ENCODE measurements around the gene ZACN.
A peak's percentile ranks its signal among the peaks of the same experiment; 100 is the strongest.

The ZACN gene

GRCh38 chr17:76123191-76123499, 44.2 kb downstream of the ZACN start:
- no peak for TF ChIP-seq CTCF (conservative IDR thresholded peaks at IDR 0.05; ENCODE audit: low read length)
- no peak for DNase-seq (ENCODE audit: low read depth)
- no peak overlapping the region for H3K4me3 ChIP-seq (ENCODE audit: low read length)

- H3K4me3 ChIP-seq (ENCODE audit: low read length) = no peak overlapping the region
- TF ChIP-seq CTCF (conservative IDR thresholded peaks at IDR 0.05; ENCODE audit: low read length) = no peak
- no peak for DNase-seq (ENCODE audit: low read depth)
These were observed 45.0 kb downstream of the ZACN start for GRCh38 chr17:76123749-76124581.

- TF ChIP-seq CTCF (conservative IDR thresholded peaks at IDR 0.05; ENCODE audit: low read length) = peak; percentile 33
- no peak for DNase-seq (ENCODE audit: low read depth)
- no peak overlapping the region for H3K4me3 ChIP-seq (ENCODE audit: low read length)
These were observed 45.8 kb downstream of the ZACN start for GRCh38 chr17:76124582-76125390.

GRCh38 chr17:76125391-76125675, 46.4 kb downstream of the ZACN start:
- no peak overlapping the region for H3K4me3 ChIP-seq (ENCODE audit: low read length)
- DNase-seq (ENCODE audit: low read depth) = no peak
- TF ChIP-seq CTCF (conservative IDR thresholded peaks at IDR 0.05; ENCODE audit: low read length) = no peak

GRCh38 chr17:76125922-76126321, 46.9 kb downstream of the ZACN start:
- DNase-seq (ENCODE audit: low read depth) = no peak
- no peak for TF ChIP-seq CTCF (conservative IDR thresholded peaks at IDR 0.05; ENCODE audit: low read length)
- no peak overlapping the region for H3K4me3 ChIP-seq (ENCODE audit: low read length)

GRCh38 chr17:76130473-76130872, 51.5 kb downstream of the ZACN start:
- no peak overlapping the region for H3K4me3 ChIP-seq (ENCODE audit: low read length)
- DNase-seq (ENCODE audit: low read depth) = no peak
- no peak for TF ChIP-seq CTCF (conservative IDR thresholded peaks at IDR 0.05; ENCODE audit: low read length)

Measured in AG10803 (cell line).